GM19035 (cell line): ENCODE measurements around the gene KMT2C.
"Not testable (repeated sequence)": the region's sequence is repeated elsewhere in the genome, so short reads cannot be mapped to it uniquely, and the experiment has no call there.

Experiments
- ATAC-seq: cut with Tn5 transposase; IDR thresholded peaks from one replicate; pipeline ENCODE4 v1.9.1; 2021; ENCODE audit not compliant: unreplicated experiment

Gene KMT2C

DNA sequence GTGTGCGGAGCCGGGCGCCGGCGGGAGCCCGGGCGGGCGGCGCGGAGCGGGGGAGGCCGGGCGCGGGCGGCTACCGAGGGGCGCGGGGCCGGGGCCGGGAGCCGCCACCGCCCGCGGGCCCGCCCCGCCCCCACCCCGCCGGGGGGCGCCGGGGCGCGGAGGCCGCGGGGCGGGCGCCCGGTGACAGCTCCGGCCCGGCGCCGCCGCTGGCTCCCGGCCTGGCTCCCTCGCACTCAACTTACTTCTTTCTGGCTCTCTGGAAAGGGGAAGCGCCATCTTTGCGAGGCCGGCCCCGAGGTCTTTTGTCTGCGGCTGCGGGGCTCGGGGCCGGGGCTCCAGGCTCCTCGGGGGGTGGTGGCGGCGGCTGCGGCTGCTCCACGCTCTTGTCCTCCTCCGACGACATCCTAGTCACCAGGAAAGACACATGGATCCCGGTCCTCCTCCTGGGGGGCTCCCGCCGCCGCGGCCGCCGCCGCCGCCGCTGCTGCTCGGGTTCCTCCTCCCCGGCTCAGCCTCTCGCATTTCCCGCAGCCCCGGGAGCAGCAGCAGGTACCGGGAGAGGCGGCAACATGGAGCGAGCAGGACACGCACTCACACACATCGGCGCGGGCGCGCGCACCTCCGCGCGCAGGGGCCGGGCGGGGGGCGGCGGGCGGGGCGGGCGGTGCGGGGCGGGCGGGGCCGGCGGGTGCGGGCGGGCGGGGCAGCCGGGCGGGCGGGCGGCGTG lies at the start of gene KMT2C:
KMT2C (minus strand) TSS at position 620 of the 727 bp plus-strand sequence; CDS start at position 403, 217 bp downstream.
- peak; percentile 12 for ATAC-seq

DNA sequence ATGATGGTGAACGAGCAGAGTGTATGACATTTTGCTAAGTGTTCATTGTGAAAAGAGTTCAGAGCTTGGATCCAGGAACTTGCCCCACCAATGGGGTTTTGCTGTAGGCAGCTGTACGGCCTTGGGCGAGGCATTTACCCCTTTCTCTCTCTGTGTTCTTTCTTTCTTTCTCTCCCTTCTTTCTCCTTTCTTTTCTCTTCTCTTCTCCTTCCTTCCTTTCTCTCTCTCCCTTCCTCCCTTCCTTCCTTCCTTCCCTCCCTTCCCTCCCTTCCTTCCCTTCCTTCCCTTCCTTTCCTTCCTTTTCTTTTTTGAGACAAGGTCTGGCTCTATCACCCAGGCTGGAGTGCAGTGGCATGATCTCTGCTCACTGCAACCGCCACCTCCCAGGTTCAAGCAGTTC lies 45.3 kb upstream of the KMT2C start:
- ATAC-seq, result no peak

GRCh38 chr7:152480664-152481063 lies 44.9 kb upstream of the KMT2C start:
- ATAC-seq, result no peak

DNA sequence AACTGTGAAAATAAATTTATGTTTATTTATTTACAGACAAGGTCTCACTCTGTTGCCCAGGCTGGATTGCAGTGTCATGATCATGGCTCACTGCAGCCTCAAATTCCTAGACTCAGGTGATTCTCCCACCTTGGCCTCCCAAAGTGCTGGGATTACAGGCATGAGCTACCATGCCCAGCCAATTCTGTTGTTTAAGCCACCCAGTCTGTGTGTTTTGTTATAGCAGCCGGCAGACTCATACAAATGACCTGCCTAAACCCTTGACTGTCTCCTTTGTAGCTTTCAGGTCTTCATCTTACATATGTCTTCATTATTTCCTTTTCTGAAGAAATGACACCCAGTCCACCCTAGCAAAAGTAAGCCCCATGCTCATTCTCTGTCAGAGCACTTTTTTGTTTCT lies 43.8 kb upstream of the KMT2C start:
- no peak for ATAC-seq

DNA sequence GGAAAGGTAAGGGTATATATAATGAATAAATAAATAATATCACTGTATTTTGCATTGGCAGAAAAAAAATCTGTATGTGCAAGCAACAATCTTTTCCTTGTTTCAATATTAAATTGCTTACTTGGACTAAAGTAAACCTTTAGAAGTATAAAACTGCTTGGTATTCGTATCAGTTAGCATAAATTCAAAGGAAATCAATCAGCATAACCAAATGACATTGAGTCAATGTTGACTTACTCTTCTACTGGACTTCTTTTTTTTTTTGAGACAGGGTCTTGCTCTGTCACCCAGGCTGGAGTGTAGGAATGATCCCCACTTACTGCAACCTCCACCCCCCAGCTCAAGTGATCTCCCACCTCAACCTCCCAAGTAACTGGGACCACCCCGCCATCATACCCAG lies 42.3 kb upstream of the KMT2C start:
- ATAC-seq, result no peak

GRCh38 chr7:152477079-152477478 lies 41.3 kb upstream of the KMT2C start:
- no peak for ATAC-seq

- no peak for ATAC-seq
Observed at GRCh38 chr7:152476551-152476950, 40.7 kb upstream of the KMT2C start.

- not testable (repeated sequence) for ATAC-seq
Observed at GRCh38 chr7:152471023-152471620, 35.3 kb upstream of the KMT2C start.

GRCh38 chr7:152470251-152471022 lies 34.6 kb upstream of the KMT2C start:
- ATAC-seq, result not testable (repeated sequence)

DNA sequence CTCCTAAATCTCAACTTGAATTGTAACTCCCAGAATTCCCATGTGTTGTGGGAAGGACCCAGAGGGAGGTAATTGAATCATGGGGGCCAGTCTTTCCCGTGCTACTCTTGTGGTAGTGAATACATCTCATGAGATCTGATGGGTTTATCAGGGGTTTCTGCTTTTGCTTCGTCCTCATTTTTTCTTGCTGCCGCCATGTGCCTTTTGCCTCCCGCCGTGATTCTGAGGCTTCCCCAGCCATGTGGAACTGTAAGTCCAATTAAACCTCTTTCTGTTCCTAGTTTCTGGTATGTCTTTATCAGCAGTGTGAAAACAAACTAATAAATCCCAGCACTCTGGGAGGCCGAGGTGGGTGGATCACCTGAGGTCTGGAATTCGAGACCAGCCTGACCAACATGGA lies 33.8 kb upstream of the KMT2C start:
- not testable (repeated sequence) for ATAC-seq

GRCh38 chr7:152467225-152467624 lies 31.4 kb upstream of the KMT2C start:
- no peak for ATAC-seq

DNA sequence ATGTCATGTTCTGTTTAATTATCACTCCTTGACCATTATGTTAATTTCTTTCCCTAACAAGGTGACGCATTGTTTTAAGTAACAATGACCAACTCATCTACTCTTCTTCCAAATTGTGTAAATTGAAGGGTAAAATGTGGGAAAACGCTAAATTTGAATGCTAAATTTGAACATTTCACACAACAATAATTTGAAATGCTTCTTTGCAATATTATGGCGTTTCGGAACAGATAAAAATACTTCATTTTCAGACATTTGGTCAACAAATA lies 29.2 kb upstream of the KMT2C start:
- no peak for ATAC-seq

- peak; percentile 44 for ATAC-seq
Observed at GRCh38 chr7:152464312-152465118, 28.7 kb upstream of the KMT2C start.

- ATAC-seq, result peak; percentile 84
Observed at GRCh38 chr7:152463709-152464311, 28.0 kb upstream of the KMT2C start.

DNA sequence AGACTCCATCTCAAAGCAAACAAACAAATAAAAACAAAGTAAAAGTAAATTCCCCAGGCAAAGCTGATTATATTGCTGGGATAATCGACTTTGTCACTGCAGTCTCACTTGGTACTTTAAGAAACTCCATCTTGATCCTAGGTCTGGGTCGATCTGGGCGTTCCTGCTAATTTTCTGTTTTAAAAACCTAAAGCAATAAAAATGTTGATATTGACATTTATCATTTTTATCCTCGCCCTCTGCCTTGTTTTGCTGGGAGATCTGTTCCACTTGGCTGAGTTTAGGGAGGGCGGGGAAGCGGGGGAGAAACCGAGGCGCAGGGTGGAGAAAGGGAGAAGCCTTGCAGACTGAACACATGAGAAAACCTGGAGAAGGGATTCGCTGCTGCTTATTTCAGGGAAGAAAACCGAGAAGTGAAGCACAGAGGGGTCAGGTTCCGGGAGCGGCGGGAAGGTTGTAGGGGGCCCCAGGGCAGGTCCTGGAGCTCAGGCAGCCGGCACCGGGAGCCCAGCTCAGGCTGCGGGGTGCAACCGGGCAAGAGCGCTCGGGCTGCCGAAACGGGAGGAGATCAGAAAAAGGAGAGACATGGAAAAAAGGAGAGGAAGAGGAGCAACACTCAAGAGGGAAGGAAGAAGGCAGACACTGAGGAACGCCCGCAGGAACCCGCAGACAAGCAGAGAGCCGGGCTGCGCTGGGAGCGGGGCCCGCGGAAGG lies 27.3 kb upstream of the KMT2C start:
- peak; percentile 22 for ATAC-seq

DNA sequence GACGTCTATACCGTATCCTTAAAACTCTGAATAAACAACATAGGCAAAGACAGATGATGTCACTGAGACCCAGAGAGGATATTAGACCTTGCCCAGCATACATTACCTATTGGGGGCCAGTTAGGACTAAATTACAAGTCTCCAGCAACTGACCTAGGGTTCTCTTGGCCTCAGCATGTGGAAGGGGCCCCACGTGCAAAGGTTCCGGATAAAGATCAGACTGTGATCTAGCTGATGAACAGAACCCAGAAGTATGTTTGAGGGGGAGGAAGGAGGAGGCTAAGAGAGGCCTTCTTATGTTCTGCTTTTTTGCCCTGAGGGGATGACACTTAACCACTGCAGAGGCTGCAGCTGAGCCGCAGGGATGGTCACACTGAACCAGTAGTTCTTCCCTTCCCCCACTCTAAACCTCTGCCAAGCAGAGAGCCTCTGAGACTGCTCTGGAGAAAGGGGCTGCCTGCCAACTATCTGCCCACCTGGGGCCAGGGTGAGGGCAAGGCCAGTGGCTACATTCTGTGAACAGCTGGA lies 24.0 kb upstream of the KMT2C start:
- no peak for ATAC-seq

GRCh38 chr7:152451356-152451755 lies 15.6 kb upstream of the KMT2C start:
- no peak for ATAC-seq

DNA sequence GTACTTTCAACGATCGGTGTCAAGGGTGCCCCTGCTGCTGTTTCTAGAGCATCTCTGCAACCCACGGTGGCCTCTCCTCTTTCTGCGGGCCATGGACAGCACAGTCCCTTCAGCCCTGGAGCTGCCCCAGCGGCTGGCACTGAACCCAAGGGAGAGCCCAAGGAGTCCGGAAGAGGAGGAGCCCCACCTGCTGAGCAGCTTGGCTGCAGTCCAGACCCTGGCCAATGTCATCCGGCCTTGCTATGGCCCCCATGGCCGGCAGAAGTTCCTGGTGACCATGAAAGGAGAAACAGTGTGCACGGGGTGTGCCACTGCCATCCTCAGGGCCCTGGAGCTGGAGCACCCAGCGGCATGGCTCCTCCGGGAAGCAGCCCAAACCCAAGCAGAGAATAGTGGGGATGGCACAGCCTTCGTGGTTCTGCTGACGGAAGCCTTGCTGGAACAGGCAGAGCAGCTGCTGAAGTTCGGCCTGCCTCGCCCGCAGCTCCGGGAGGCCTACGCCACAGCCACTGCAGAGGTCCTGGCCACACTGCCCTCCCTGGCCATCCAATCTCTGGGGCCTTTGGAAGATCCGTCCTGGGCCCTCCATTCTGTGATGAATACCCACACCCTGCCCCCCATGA lies 9.7 kb upstream of the KMT2C start:
- not testable (repeated sequence) for ATAC-seq

- no peak for ATAC-seq
Observed at GRCh38 chr7:152443586-152443985, 7.8 kb upstream of the KMT2C start.
